ENCODE results near the gene HMG20A. TPM values are rescaled to one million over a fixed set of nuclear protein-coding genes. Genes with fewer than 3 reads are reported as not detected.
A peak's percentile ranks its signal among the peaks of the same experiment; 100 is the strongest.

HMG20A gene
- total RNA-seq, 1 experiment from 2014 or later = 50.0 TPM

GRCh38 chr15:77514641-77515402, 94.1 kb downstream of the HMG20A start:
- Histone ChIP-seq H3K27ac (no peak overlapping the region), H3K27me3 (no peaks in the 10 kb centered on the region), H3K4me1 (no peaks in the 10 kb centered on the region), H3K9me3 (replicated peaks) (peaks cover 3% of the 10 kb centered on the region; the same call in 1 of the 2 replicates), H3K4me3 (no peak overlapping the region), H3K36me3 (no peaks in the 10 kb centered on the region)
- no peak for DNase-seq

- DNase-seq = no peak
- no peak overlapping the region for H3K27ac ChIP-seq
- H3K27me3 ChIP-seq = no peaks in the 10 kb centered on the region
- H3K4me1 ChIP-seq = no peaks in the 10 kb centered on the region
- peaks cover 3% of the 10 kb centered on the region; the same call in 1 of the 2 replicates for H3K9me3 ChIP-seq (replicated peaks)
- no peaks in the 10 kb centered on the region for H3K36me3 ChIP-seq
- no peak overlapping the region for H3K4me3 ChIP-seq
Observed at GRCh38 chr15:77515613-77516012, 94.9 kb downstream of the HMG20A start.

DNA sequence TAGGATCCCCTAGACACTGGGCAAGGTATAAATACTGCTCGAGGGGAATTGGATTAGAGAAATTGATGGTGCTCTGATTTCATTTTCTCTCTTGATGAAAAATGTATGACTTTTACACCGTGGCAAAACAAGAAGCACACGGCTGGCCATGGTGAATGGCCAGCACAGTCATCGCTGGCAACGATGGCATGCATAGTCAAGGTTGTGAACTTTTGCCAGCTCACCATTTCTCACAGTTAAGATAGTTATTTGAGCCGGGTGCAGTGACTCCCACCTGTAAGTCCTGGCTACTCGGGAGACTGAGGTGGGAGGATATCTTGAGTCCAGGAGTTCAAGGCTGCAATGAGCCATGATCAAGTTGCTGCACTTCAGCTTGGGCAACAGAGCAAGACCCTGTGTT, 95.4 kb downstream of the HMG20A start:
- Histone ChIP-seq H3K4me1 (no peaks in the 10 kb centered on the region), H3K9me3 (replicated peaks) (peaks cover 3% of the 10 kb centered on the region; the same call in 1 of the 2 replicates), H3K27ac (no peak overlapping the region), H3K4me3 (no peak overlapping the region), H3K27me3 (no peaks in the 10 kb centered on the region), H3K36me3 (no peaks in the 10 kb centered on the region)
- no peak for DNase-seq

DNA sequence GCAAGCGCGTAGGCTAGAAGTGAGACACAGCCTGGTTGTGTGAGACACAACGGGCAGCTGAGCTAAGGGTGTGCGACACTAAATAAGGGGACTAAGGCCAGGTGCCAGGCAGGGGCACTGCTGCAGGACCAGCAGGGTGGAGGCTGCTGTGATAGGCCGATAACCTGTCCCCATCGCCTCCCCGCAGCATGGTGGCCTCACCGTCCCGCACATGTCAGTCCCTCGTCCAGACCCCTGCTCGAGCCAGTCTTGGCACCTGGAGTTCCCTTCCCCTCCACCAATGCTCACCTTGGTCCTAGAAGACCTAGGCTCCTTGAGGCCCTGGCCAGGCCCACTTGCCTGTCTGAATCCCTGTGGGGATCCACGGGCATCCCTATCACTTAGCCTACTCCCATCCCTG, 96.1 kb downstream of the HMG20A start:
- H3K4me3 ChIP-seq = no peak overlapping the region
- H3K9me3 ChIP-seq (replicated peaks) = peaks cover 2% of the 10 kb centered on the region; the same call in 1 of the 2 replicates
- H3K36me3 ChIP-seq = no peaks in the 10 kb centered on the region
- DNase-seq = no peak
- H3K27ac ChIP-seq = no peak overlapping the region
- no peaks in the 10 kb centered on the region for H3K4me1 ChIP-seq
- H3K27me3 ChIP-seq = no peaks in the 10 kb centered on the region

DNA sequence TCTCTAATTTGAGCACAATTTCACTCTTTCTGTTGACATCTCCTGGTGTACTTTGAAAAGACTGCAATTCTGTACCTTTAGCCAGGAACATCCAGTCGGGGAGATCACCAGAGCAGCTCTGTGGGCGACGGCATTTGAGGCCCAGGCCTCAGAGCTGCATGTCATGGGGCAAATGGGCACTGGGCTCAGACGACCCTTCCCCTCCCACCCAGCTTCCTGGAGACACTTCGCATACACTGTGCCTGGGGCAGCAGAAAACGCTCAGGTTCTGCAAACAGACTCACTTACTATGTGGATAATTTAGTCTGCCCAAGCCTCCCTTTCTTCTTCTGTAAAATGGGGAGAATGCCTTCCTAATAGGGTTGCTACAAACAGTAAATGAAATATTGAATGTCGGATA, 96.9 kb downstream of the HMG20A start:
- no peaks in the 10 kb centered on the region for H3K36me3 ChIP-seq
- DNase-seq = no peak
- H3K9me3 ChIP-seq (replicated peaks) = no peaks in the 10 kb centered on the region; the same call in 1 of the 2 replicates
- no peak overlapping the region for H3K27ac ChIP-seq
- H3K4me3 ChIP-seq = no peak overlapping the region
- H3K27me3 ChIP-seq = no peaks in the 10 kb centered on the region
- no peaks in the 10 kb centered on the region for H3K4me1 ChIP-seq

DNA sequence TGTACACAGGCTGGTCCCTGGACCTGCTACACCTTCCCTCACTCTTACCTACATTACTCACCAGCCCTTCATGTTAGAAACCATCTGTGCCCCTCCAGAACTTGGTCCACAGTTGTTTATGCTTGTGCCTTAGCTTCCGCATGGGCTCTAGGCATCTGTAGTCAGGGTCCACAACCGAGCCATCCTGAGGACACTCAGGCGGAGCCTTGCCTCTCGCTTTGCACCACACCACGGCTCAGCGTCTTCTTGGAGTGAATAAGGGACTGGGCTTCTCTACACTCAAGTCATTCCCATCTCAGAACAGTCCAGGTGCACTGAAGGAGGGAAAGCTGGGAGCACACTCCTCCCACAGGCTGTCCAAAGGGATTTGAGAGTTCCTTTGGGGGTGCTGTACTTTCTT, 97.8 kb downstream of the HMG20A start:
- H3K9me3 ChIP-seq (replicated peaks) = no peaks in the 10 kb centered on the region
- H3K4me3 ChIP-seq = no peak overlapping the region
- no peaks in the 10 kb centered on the region for H3K36me3 ChIP-seq
- no peak overlapping the region for H3K27ac ChIP-seq
- H3K27me3 ChIP-seq = no peaks in the 10 kb centered on the region
- H3K4me1 ChIP-seq = no peaks in the 10 kb centered on the region
- no peak for DNase-seq

DNA sequence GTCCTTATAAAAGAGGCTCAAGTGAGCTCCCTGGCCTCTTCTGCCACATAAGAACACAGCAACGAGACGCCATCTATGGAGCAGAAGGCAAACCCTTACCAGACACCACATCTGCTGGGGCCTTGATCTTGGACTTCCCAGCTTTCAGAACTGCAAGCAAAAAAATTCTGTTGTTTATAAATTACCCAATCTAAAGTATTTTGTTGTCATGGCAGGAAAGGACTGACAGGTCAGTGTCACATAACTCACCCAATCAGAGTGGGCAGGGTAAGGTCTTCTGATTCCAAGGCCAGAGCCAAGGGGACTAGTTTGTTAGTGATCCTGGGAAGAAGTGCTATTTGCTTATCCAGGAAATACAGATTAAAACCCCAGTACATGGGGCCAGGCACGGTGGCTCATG, 98.9 kb downstream of the HMG20A start:
- H3K36me3 ChIP-seq = no peaks in the 10 kb centered on the region
- H3K4me3 ChIP-seq = no peak overlapping the region
- no peaks in the 10 kb centered on the region for H3K4me1 ChIP-seq
- no peak overlapping the region for H3K27ac ChIP-seq
- no peaks in the 10 kb centered on the region for H3K9me3 ChIP-seq (replicated peaks)
- DNase-seq = no peak
- no peaks in the 10 kb centered on the region for H3K27me3 ChIP-seq

- peaks cover 12% of the 10 kb centered on the region for H3K4me1 ChIP-seq
- no peak for DNase-seq
- H3K27ac ChIP-seq = no peak overlapping the region
- H3K36me3 ChIP-seq = no peaks in the 10 kb centered on the region
- no peaks in the 10 kb centered on the region for H3K9me3 ChIP-seq (replicated peaks)
- H3K4me3 ChIP-seq = no peak overlapping the region
- H3K27me3 ChIP-seq = no peaks in the 10 kb centered on the region
Observed at GRCh38 chr15:77521206-77521605, 100.5 kb downstream of the HMG20A start.

- no peaks in the 10 kb centered on the region for H3K36me3 ChIP-seq
- peaks cover 35% of the 10 kb centered on the region for H3K4me1 ChIP-seq
- no peak overlapping the region for H3K4me3 ChIP-seq
- peak; percentile 71 to 82 for DNase-seq
- H3K9me3 ChIP-seq (replicated peaks) = no peaks in the 10 kb centered on the region
- no peaks in the 10 kb centered on the region for H3K27me3 ChIP-seq
- H3K27ac ChIP-seq = no peak overlapping the region
Observed at GRCh38 chr15:77525400-77525811, 104.7 kb downstream of the HMG20A start.

- no peak overlapping the region for H3K4me3 ChIP-seq
- H3K27ac ChIP-seq = no peak overlapping the region
- H3K9me3 ChIP-seq (replicated peaks) = no peaks in the 10 kb centered on the region
- no peaks in the 10 kb centered on the region for H3K27me3 ChIP-seq
- H3K36me3 ChIP-seq = no peaks in the 10 kb centered on the region
- DNase-seq = no peak
- H3K4me1 ChIP-seq = peaks cover 35% of the 10 kb centered on the region
Observed at GRCh38 chr15:77525907-77526594, 105.4 kb downstream of the HMG20A start.

DNA sequence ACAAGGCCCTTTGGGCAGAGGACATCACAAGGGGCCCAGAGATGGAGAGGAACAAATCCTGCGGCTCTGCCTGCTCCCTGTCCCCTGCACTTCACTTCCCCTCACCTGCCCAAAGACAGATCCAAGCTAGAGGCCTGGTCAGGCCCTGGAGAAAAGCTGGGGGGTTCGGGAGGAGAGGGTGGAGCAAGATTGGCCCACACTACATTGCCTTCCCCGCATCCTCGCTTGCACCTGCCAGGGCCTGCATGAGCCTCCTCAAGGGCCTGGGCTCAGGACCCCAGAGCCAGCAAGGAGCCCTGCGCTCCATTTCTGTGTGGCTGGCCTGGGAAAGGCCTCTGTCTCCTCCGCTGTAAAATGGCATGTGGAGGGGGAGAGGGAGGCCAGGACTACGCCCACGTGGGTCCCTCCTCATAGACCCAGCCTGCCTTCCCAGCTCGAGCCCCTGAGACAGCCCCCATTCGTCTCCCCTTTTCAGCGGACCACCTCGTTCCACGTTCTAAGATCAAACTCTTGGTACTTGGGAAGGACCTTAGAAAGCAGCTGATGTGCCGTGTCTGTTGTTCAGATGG, 106.0 kb downstream of the HMG20A start:
- no peak for DNase-seq
- H3K4me1 ChIP-seq = peaks cover 35% of the 10 kb centered on the region
- H3K36me3 ChIP-seq = no peaks in the 10 kb centered on the region
- peak overlapping the region; percentile 35; the same call in 1 of the 2 replicates for H3K27ac ChIP-seq
- no peaks in the 10 kb centered on the region for H3K9me3 ChIP-seq (replicated peaks)
- H3K4me3 ChIP-seq = peak overlapping the region; percentile 23
- no peaks in the 10 kb centered on the region for H3K27me3 ChIP-seq

- no peaks in the 10 kb centered on the region for H3K36me3 ChIP-seq
- H3K4me3 ChIP-seq = peak overlapping the region; percentile 23
- DNase-seq = peak; percentile 90 to 91
- H3K27ac ChIP-seq = peak overlapping the region; percentile 35; the same call in 1 of the 2 replicates
- H3K4me1 ChIP-seq = peaks cover 35% of the 10 kb centered on the region
- no peaks in the 10 kb centered on the region for H3K27me3 ChIP-seq
- no peaks in the 10 kb centered on the region for H3K9me3 ChIP-seq (replicated peaks)
Observed at GRCh38 chr15:77527164-77527778, 106.6 kb downstream of the HMG20A start.

DNA sequence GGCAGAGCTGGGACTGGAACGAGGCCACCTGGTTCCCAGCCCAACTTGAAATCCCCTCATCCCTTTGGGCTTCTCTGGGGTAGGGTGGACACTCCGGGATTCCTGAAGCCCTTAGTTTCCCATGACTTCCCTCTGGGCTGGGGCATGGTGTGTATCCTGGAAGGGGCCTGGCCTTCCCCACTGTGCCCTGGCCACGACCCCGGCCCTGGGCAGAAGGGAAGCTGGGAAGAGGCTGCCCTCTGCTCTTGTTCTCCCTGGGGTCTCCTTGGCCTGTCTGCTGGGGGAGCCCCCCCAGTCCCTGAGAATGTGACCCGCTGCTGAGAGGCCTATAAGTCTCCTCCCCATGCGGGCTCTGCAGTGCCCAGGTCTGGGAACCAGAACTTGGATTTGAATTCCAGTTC, 107.1 kb downstream of the HMG20A start:
- Histone ChIP-seq H3K4me1 (peaks cover 35% of the 10 kb centered on the region), H3K4me3 (peak overlapping the region; percentile 23), H3K36me3 (no peaks in the 10 kb centered on the region), H3K27ac (peak overlapping the region; percentile 35; the same call in 1 of the 2 replicates), H3K9me3 (replicated peaks) (no peaks in the 10 kb centered on the region), H3K27me3 (no peaks in the 10 kb centered on the region)
- DNase-seq = peak in 1 of 2 experiments; percentile 42

GRCh38 chr15:77528290-77528967, 107.7 kb downstream of the HMG20A start:
- peaks cover 35% of the 10 kb centered on the region for H3K4me1 ChIP-seq
- H3K4me3 ChIP-seq = no peak overlapping the region
- H3K36me3 ChIP-seq = no peaks in the 10 kb centered on the region
- peak in 1 of 2 experiments; percentile 16 for DNase-seq
- no peaks in the 10 kb centered on the region for H3K9me3 ChIP-seq (replicated peaks)
- no peak overlapping the region for H3K27ac ChIP-seq
- H3K27me3 ChIP-seq = no peaks in the 10 kb centered on the region

Data from SJCRH30 (cell line).